Heart right ventricle (tissue), 16 donors: ENCODE results near the gene IL20RA. TPM values are rescaled to one million over a fixed set of nuclear protein-coding genes. Genes with fewer than 3 reads are reported as not detected.

Experiments used
- ATAC-seq, 8 donors: fragments of 200-7000 bp; cut with Tn5 transposase; one replicate each; pipeline ENCODE4 v1.9.1; 2020; ENCODE audit warnings: mild to moderate bottlenecking in 8 of 8, moderate library complexity in 8 of 8, moderate number of reproducible peaks in 1 of 8
- DNase-seq, 2 donors: peaks; one replicate each; pipeline ENCODE4 v3.0.0-alpha.2; 2020
- H3K27ac ChIP-seq, 10 donors: fragments of 200-600 bp; sonication (generic) in 2 of 10; one replicate each; pipeline versions ENCODE4 v1.5.0 to v1.8.0; 2020 to 2022; ENCODE audit warnings: mild to moderate bottlenecking in 3 of 10
- H3K27me3 ChIP-seq, 7 donors: fragments of 200-600 bp; one replicate each; pipeline ENCODE4 v1.8.0; 2021 to 2022; ENCODE audit warnings: mild to moderate bottlenecking in 2 of 7
- H3K36me3 ChIP-seq, 9 donors: fragments of 200-600 bp; sonication (generic) in 1 of 9; one replicate each; pipeline versions ENCODE4 v1.5.0 to v1.8.0; 2020 to 2022; ENCODE audit warnings: mild to moderate bottlenecking in 2 of 9
- H3K4me1 ChIP-seq, 9 donors: fragments of 200-600 bp; sonication (generic) in 1 of 9; one replicate each; pipeline versions ENCODE4 v1.5.0 to v1.8.0; 2020 to 2022; ENCODE audit warnings: mild to moderate bottlenecking in 4 of 9
- H3K4me3 ChIP-seq, 10 donors: fragments of 200-600 bp; sonication (generic) in 2 of 10; one replicate each; pipeline versions ENCODE4 v1.5.0 to v1.8.0; 2020 to 2022; ENCODE audit warnings: mild to moderate bottlenecking in 7 of 10, moderate library complexity in 2 of 10
- H3K9me3 ChIP-seq, 11 donors: fragments of 200-600 bp in 10 of 11; sonication (generic) in 2 of 11; one replicate each; pipeline versions ENCODE4 v1.5.0 to v1.8.0; 2013 to 2022; ENCODE audit warnings: mild to moderate bottlenecking in 2 of 11, control low read depth in 1 of 11, moderate library complexity in 1 of 11
- WGBS, 2 donors: extraction: QIAGEN DNeasy Blood & Tissue Kit; methylation state at CpG; one replicate each; pipeline ENCODE4 v1.1.7; 2013; ENCODE audit warnings: inconsistent platforms in 1 of 2; 5-methylcytosine and 5-hydroxymethylcytosine counted together
- intact Hi-C, 10 donors: fragments of 100-400 bp; cut with DNase I; formaldehyde crosslinking; loops; one replicate each; pipeline versions ENCODE4 v1.11.1 to v1.14.2; 2022
- polyA plus RNA-seq, 2 donors: library from polyadenylated mRNA; stranded (reverse); fragments of 200-250 nt; gene quantifications; one replicate each; pipeline ENCODE4 v1.2.3, GENCODE V29; 2013
- total RNA-seq, 10 donors: library from RNA; stranded (reverse); fragmentation: NEBNext Ultra II Directional in 3 of 10; extraction: Animal tissue kit (Norgen Biotek cat#: 25700) in 3 of 10; gene quantifications; one replicate each; pipeline versions ENCODE4 v1.2.1 to v1.2.4, GENCODE V29; 2021 to 2023
- TF ChIP-seq, protein P1 (sequence below), 9 donors: fragments of 200-600 bp; sonication (generic) in 2 of 9; IDR thresholded peaks; one replicate each; pipeline versions ENCODE4 v1.5.0 to v1.8.0; 2021 to 2022; ENCODE audit warnings: antibody characterized with exemption in 9 of 9, mild to moderate bottlenecking in 5 of 9, moderate library complexity in 1 of 9
- donor health status: Arrhythmogenic right ventricular cardiomyopathy.
- donor health status: ischemic (EF 13 %, LVEDD 7.1; RV severe dilation, severe dysfunction).
- donor health status: healthy with polysubstance abuse.
- donor health status: DM: no; HTN: yes; CAD: no.
- donor health status: DM: no; HTN: no; CAD: no.
- donor health status: ischemic (EF 25% LVEDD 6.9; RV normal size, moderate dysfunction).
- donor health status: ischemic (EF 25% LVEDD 5.7; RV mildly dilated, moderate dysfunction).
- donor health status: healthy.
- donor health status: DM: yes; HTN: yes; CAD: no.
- donor health status: Ischemic cardiomyopathy.
- donor health status: ischemic (EF 35%, LVEDD 5.7; RV mildly dilated, moderate dysfunction).
- donor health status: nonischemic (EF 11% LVEDD 7.7; RV severe dilation, severe dysfunction).
- donor health status: DM: yes; HTN: yes; CAD: no.
- donor health status: PGD.
- donor health status: ischemic (EF 29% LVEDD 5.4; RV normal size, mild dysfunction).
- donor health status: nonischemic (EF 23%, LVEDD 6.1; RV moderate dilation, normal function).

IL20RA gene
- total and polyA plus RNA-seq, 12 donors: 0.28 to 15.4 (median 2.1) TPM

DNA sequence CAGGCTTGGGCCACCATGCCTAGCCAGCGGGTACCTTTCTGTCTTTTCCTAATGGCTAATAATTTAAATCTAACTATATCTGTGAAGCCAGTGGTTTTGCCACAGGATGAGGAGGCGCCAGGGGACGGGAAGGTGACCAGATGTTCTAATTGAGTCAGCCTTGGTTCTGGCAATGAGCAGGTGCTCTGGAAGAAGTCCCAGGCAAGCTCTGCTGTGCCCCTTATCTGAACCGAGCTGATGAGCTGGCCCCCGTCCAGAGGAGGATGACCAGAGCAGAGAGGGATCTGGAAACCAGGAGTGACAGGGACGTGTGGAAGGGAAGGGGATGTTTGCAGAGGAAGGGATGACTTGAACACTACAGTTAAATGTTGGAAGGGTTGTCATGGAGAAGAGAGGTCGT is 75.9 kb downstream of the IL20RA start:
- Histone ChIP-seq H3K27ac (peak overlapping the region in 7 of 10 donors; percentile 35 to 78 (median 68)), H3K36me3 (no peaks in the 10 kb centered on the region), H3K4me3 (no peak overlapping the region), H3K27me3 (peaks cover 0 to 8% (median 0%) of the 10 kb centered on the region in 7 donors), H3K9me3 (no peaks in the 10 kb centered on the region), H3K4me1 (peaks cover 0 to 15% (median 13%) of the 10 kb centered on the region in 9 donors)
- intact Hi-C loops: loop anchor here in 6 of 10 donors (2.0 to 10.0 kb wide), 4 partner anchors 43 to 676 kb away; no protein-coding TSS in a partner anchor
- DNase-seq (peak; percentile 56 to 83), ATAC-seq (peak; percentile 65 to 94 (median 82))
- 25 to 36% methylated on average over 7 of the region's 7 CpGs for WGBS, 2 donors
- TF ChIP-seq, protein P1, sequence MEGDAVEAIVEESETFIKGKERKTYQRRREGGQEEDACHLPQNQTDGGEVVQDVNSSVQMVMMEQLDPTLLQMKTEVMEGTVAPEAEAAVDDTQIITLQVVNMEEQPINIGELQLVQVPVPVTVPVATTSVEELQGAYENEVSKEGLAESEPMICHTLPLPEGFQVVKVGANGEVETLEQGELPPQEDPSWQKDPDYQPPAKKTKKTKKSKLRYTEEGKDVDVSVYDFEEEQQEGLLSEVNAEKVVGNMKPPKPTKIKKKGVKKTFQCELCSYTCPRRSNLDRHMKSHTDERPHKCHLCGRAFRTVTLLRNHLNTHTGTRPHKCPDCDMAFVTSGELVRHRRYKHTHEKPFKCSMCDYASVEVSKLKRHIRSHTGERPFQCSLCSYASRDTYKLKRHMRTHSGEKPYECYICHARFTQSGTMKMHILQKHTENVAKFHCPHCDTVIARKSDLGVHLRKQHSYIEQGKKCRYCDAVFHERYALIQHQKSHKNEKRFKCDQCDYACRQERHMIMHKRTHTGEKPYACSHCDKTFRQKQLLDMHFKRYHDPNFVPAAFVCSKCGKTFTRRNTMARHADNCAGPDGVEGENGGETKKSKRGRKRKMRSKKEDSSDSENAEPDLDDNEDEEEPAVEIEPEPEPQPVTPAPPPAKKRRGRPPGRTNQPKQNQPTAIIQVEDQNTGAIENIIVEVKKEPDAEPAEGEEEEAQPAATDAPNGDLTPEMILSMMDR (IDR thresholded peaks at IDR 0.05): no peak

DNA sequence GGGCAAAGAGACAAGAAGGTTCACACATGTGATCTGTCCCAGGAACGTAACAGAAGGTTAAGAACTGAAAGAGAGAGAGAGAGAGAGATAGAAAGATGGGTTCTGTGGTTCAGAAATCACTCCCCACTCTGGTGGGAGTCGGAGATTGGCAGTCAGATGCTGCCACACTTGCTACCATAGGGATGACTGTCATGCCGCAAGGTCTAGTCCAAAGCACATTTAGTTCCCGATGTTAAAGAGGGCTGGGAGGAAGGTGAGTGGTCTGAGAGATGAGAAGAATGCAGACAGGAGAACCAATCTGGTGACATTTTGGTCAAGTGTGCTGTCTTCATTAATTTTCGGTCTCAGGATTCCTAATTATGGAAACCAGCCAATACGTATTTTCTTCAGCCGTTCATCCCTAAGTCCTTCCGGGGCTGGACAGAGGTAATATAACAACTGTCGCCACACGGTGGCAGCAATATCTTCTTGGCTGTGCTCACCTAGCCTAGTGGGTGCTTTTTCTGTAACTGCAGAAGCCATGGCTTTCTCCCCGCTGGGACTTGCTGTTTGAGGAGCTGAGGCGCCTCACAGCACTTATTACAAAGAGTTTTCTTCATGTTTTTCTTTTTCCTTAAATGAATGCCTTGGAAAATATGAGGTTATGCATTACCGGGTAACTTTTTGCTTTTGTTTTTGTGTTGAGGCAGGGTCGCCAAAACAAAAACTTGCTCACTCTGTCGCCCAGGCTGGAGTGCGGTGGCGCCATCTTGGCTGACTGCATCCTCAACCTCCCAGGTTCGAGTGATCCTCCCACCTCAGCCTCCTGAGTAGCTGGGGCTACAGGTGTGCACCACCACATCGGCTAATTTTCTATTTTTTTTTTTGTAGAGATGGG is 76.7 kb downstream of the IL20RA start:
- Histone ChIP-seq H3K27me3 (peaks cover 0 to 8% (median 0%) of the 10 kb centered on the region in 7 donors), H3K36me3 (no peaks in the 10 kb centered on the region), H3K4me1 (peaks cover 0 to 20% (median 13%) of the 10 kb centered on the region in 9 donors), H3K4me3 (no peak overlapping the region), H3K27ac (peak overlapping the region in 5 of 10 donors; percentile 2 to 78 (median 48)), H3K9me3 (no peaks in the 10 kb centered on the region)
- TF ChIP-seq, protein P1 (IDR thresholded peaks at IDR 0.05): peak; percentile 43 to 74 (median 64)
- WGBS, 2 donors: 53 to 56% methylated on average over 19 of the region's 19 CpGs
- intact Hi-C loops: loop anchor here in 6 of 10 donors (2.0 to 10.0 kb wide), 4 partner anchors 44 to 677 kb away; no protein-coding TSS in a partner anchor
- ATAC-seq: peak; percentile 69 to 88 (median 78)
- peak; percentile 50 to 61 for DNase-seq

DNA sequence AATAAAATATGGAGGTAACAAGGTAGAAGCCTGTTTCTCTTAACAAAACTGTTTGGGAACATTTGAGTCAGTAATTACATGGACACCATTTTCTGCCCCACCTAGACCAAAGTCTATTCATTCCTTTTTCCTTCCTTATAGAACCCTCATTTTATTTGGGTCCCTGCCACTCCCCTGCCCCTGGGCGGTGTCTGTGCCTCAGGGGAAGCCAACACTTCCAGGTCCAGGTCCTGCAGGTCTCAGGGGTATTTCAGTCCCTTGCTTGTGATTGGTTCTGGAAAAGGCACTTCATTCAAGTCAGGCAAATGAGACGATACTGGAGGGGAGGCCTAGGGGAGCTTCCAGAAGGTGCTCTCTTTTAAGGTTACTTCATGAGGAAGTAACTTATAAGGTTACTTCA is 80.4 kb downstream of the IL20RA start:
- no peak for DNase-seq
- 73 to 81% methylated on average over 2 of the region's 2 CpGs for WGBS, 2 donors
- H3K9me3 ChIP-seq: no peaks in the 10 kb centered on the region
- TF ChIP-seq, protein P1 (IDR thresholded peaks at IDR 0.05): no peak
- no peaks in the 10 kb centered on the region for H3K36me3 ChIP-seq
- H3K4me1 ChIP-seq: peaks cover 0 to 35% (median 14%) of the 10 kb centered on the region in 9 donors
- ATAC-seq: no peak
- intact Hi-C loops: loop anchor here in 2 of 10 donors (5.0 to 10.0 kb wide), 2 partner anchors 122 to 680 kb away; no protein-coding TSS in a partner anchor
- no peak overlapping the region for H3K4me3 ChIP-seq
- peak overlapping the region in 2 of 10 donors; percentile 77 to 79 for H3K27ac ChIP-seq
- H3K27me3 ChIP-seq: peaks cover 0 to 13% (median 0%) of the 10 kb centered on the region in 7 donors

GRCh38 chr6:136963259-136963658 is 81.5 kb downstream of the IL20RA start:
- no peak for DNase-seq
- peak; percentile 36 to 91 (median 76) for ATAC-seq
- intact Hi-C loops: loop anchor here in 2 of 10 donors (5.0 to 10.0 kb wide), 2 partner anchors 121 to 682 kb away; no protein-coding TSS in a partner anchor
- H3K27me3 ChIP-seq: peaks cover 0 to 17% (median 0%) of the 10 kb centered on the region in 7 donors
- H3K27ac ChIP-seq: peak overlapping the region in 8 of 10 donors; percentile 24 to 81 (median 64)
- H3K9me3 ChIP-seq: no peaks in the 10 kb centered on the region
- H3K36me3 ChIP-seq: no peaks in the 10 kb centered on the region
- no peak overlapping the region for H3K4me3 ChIP-seq
- TF ChIP-seq, protein P1 (IDR thresholded peaks at IDR 0.05): no peak
- WGBS, 2 donors: 27 to 36% methylated on average over 2 of the region's 2 CpGs
- H3K4me1 ChIP-seq: peaks cover 0 to 30% (median 7%) of the 10 kb centered on the region in 9 donors
